Embryonic facial prominence (tissue), 1 donor: ENCODE measurements around the gene XAF1.
"Not testable (repeated sequence)": the region's sequence is repeated elsewhere in the genome, so short reads cannot be mapped to it uniquely, and the experiment has no call there.

Source experiments
- DNase-seq: peaks from one replicate; pipeline ENCODE4 v3.0.0-alpha.2; 2016; ENCODE audit errors: extremely low spot score

Gene XAF1

GRCh38 chr17:6755731-6756184 lies at the start of gene XAF1:
Gene XAF1 (plus strand): TSS chr17:6756046. CDS start chr17:6756079, 33 bp downstream.
- no peak for DNase-seq

GRCh38 chr17:6706499-6706898 lies 49.3 kb upstream of the XAF1 start:
- DNase-seq, result no peak

- no peak for DNase-seq
These were observed 48.9 kb upstream of the XAF1 start for GRCh38 chr17:6706996-6707395.

- no peak for DNase-seq
These were observed 47.4 kb upstream of the XAF1 start for GRCh38 chr17:6708357-6708961.

- no peak for DNase-seq
These were observed 45.5 kb upstream of the XAF1 start for GRCh38 chr17:6710317-6710716.

- DNase-seq, result no peak
These were observed 44.7 kb upstream of the XAF1 start for GRCh38 chr17:6711081-6711674.

- no peak for DNase-seq
These were observed 44.2 kb upstream of the XAF1 start for GRCh38 chr17:6711681-6712057.

GRCh38 chr17:6712058-6712853 lies 43.6 kb upstream of the XAF1 start:
- peak; percentile 6 for DNase-seq

- no peak for DNase-seq
These were observed 43.1 kb upstream of the XAF1 start for GRCh38 chr17:6712854-6713129.

- DNase-seq, result no peak
These were observed 42.5 kb upstream of the XAF1 start, which contains the start of gene SLC13A5 for GRCh38 chr17:6713130-6713917. Gene SLC13A5 (minus strand): TSS chr17:6713369. CDS start chr17:6713333, 36 bp downstream.

- no peak for DNase-seq
These were observed 42.0 kb upstream of the XAF1 start for GRCh38 chr17:6713918-6714271.

- no peak for DNase-seq
These were observed 41.5 kb upstream of the XAF1 start for GRCh38 chr17:6714315-6714874.

GRCh38 chr17:6716736-6717135 lies 39.1 kb upstream of the XAF1 start:
- DNase-seq, result no peak

GRCh38 chr17:6721744-6722143 lies 34.1 kb upstream of the XAF1 start:
- no peak for DNase-seq

- no peak for DNase-seq
These were observed 31.8 kb upstream of the XAF1 start for GRCh38 chr17:6724009-6724408.

GRCh38 chr17:6729531-6729930 lies 26.3 kb upstream of the XAF1 start:
- DNase-seq, result no peak

GRCh38 chr17:6746665-6747064 lies 9.2 kb upstream of the XAF1 start:
- DNase-seq, result not testable (repeated sequence)

- no peak for DNase-seq
These were observed 7.2 kb upstream of the XAF1 start for GRCh38 chr17:6748617-6749016.

- DNase-seq, result no peak
These were observed 6.3 kb upstream of the XAF1 start for GRCh38 chr17:6749519-6749918.

- no peak for DNase-seq
These were observed 3.6 kb upstream of the XAF1 start for GRCh38 chr17:6752068-6752909.

- DNase-seq, result no peak
These were observed 2.8 kb upstream of the XAF1 start for GRCh38 chr17:6753006-6753445.
